ENCODE data around the gene GBX2.

The GBX2 gene

GRCh38 chr2:236162882-236163470 lies 5.2 kb downstream of the GBX2 start:
- Histone ChIP-seq H2AFZ (ENCODE audit: low read depth, low read length) (no peak overlapping the region), H4K20me1 (ENCODE audit: insufficient read depth, low read length) (no peaks in the 10 kb centered on the region; the same call in 1 of the 2 replicates), H3K4me1 (ENCODE audit: insufficient read depth, low read length) (no peaks in the 10 kb centered on the region), H3K9me3 (ENCODE audit: insufficient read depth, low read length, severe bottlenecking) (no peaks in the 10 kb centered on the region), H3K36me3 (ENCODE audit: insufficient read depth, low read length) (no peaks in the 10 kb centered on the region), H3K27ac (ENCODE audit: low read length) (no peak overlapping the region), H3K9ac (ENCODE audit: low read depth, low read length) (no peak overlapping the region), H3K4me3 (ENCODE audit: low read depth in 1 of 2, low read length in 2 of 2) (no peak overlapping the region), H3K4me2 (ENCODE audit: insufficient read depth, low read length) (no peak overlapping the region), H3K79me2 (ENCODE audit: insufficient read depth, low read length) (no peaks in the 10 kb centered on the region), H3K27me3 (ENCODE audit: insufficient read depth, low read length, poor library complexity) (no peaks in the 10 kb centered on the region)
- ATAC-seq (ENCODE audit: insufficient read depth, low read depth) (no peak), DNase-seq (no peak)
- no peak for TF ChIP-seq EZH2 (IDR thresholded peaks at IDR 0.05; ENCODE audit: borderline replicate concordance, low read depth, low read length, severe bottlenecking)
- TF ChIP-seq, protein P1, sequence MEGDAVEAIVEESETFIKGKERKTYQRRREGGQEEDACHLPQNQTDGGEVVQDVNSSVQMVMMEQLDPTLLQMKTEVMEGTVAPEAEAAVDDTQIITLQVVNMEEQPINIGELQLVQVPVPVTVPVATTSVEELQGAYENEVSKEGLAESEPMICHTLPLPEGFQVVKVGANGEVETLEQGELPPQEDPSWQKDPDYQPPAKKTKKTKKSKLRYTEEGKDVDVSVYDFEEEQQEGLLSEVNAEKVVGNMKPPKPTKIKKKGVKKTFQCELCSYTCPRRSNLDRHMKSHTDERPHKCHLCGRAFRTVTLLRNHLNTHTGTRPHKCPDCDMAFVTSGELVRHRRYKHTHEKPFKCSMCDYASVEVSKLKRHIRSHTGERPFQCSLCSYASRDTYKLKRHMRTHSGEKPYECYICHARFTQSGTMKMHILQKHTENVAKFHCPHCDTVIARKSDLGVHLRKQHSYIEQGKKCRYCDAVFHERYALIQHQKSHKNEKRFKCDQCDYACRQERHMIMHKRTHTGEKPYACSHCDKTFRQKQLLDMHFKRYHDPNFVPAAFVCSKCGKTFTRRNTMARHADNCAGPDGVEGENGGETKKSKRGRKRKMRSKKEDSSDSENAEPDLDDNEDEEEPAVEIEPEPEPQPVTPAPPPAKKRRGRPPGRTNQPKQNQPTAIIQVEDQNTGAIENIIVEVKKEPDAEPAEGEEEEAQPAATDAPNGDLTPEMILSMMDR (IDR thresholded peaks at IDR 0.05; ENCODE audit: borderline replicate concordance, extremely low read depth, low read length, poor library complexity, severe bottlenecking) = no peak

DNA sequence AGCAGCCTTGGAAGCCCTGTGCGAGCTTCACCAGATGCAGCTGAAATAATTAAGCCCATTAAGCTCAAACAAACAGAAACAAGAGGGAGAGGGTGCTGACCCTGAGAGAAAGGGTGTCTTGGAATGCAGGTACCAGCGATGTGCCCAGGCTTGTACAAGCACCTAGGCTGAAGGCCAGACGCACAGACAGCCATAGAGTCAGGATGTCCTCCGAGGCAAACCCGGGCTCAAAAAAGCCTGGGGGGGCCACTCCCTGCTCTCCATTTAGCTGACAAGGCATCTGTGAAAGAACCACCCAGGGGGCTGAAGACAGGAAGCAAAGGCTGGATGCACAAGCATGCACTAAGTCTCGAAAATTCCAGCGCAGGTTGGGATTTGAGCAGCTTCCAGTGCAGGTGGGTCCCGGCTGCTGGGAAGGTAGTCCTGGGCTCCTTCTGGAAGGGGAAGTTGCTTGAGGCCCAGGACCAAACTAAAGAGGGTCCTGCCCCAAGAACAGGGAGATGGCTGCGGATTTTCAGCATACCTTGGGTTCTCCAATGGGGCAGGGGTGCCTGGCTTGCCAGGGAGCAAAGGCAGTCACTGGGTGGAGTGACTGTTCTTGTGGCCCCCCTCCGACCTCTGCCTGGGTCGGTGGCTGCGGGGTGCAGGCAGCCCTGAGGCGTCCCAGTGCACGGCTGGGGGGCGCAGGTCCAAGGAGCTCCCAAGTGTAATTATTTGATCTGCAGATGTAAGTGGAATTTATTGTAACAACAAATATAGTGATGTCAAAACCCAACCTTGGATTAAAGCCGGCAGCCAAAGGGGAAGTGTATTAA lies 5.9 kb downstream of the GBX2 start:
- ATAC-seq (ENCODE audit: insufficient read depth, low read depth) (no peak), DNase-seq (no peak)
- Histone ChIP-seq H3K4me3 (ENCODE audit: low read depth in 1 of 2, low read length in 2 of 2) (no peak overlapping the region), H3K4me1 (ENCODE audit: insufficient read depth, low read length) (no peaks in the 10 kb centered on the region), H3K9ac (ENCODE audit: low read depth, low read length) (no peak overlapping the region), H2AFZ (ENCODE audit: low read depth, low read length) (no peak overlapping the region), H4K20me1 (ENCODE audit: insufficient read depth, low read length) (no peaks in the 10 kb centered on the region; the same call in 1 of the 2 replicates), H3K27me3 (ENCODE audit: insufficient read depth, low read length, poor library complexity) (no peaks in the 10 kb centered on the region), H3K79me2 (ENCODE audit: insufficient read depth, low read length) (no peaks in the 10 kb centered on the region), H3K4me2 (ENCODE audit: insufficient read depth, low read length) (no peak overlapping the region), H3K9me3 (ENCODE audit: insufficient read depth, low read length, severe bottlenecking) (no peaks in the 10 kb centered on the region), H3K27ac (ENCODE audit: low read length) (no peak overlapping the region), H3K36me3 (ENCODE audit: insufficient read depth, low read length) (no peaks in the 10 kb centered on the region)
- TF ChIP-seq, protein P1 (IDR thresholded peaks at IDR 0.05; ENCODE audit: borderline replicate concordance, extremely low read depth, low read length, poor library complexity, severe bottlenecking) = no peak
- TF ChIP-seq EZH2 (IDR thresholded peaks at IDR 0.05; ENCODE audit: borderline replicate concordance, low read depth, low read length, severe bottlenecking) = no peak

GRCh38 chr2:236161531-236161930 lies 6.7 kb downstream of the GBX2 start:
- Histone ChIP-seq H3K9me3 (ENCODE audit: insufficient read depth, low read length, severe bottlenecking) (no peaks in the 10 kb centered on the region), H3K4me1 (ENCODE audit: insufficient read depth, low read length) (no peaks in the 10 kb centered on the region), H3K79me2 (ENCODE audit: insufficient read depth, low read length) (no peaks in the 10 kb centered on the region), H2AFZ (ENCODE audit: low read depth, low read length) (no peak overlapping the region), H3K27me3 (ENCODE audit: insufficient read depth, low read length, poor library complexity) (no peaks in the 10 kb centered on the region), H4K20me1 (ENCODE audit: insufficient read depth, low read length) (no peaks in the 10 kb centered on the region; the same call in 1 of the 2 replicates), H3K4me3 (ENCODE audit: low read depth in 1 of 2, low read length in 2 of 2) (no peak overlapping the region), H3K9ac (ENCODE audit: low read depth, low read length) (no peak overlapping the region), H3K4me2 (ENCODE audit: insufficient read depth, low read length) (no peak overlapping the region), H3K27ac (ENCODE audit: low read length) (no peak overlapping the region), H3K36me3 (ENCODE audit: insufficient read depth, low read length) (no peaks in the 10 kb centered on the region)
- DNase-seq (no peak), ATAC-seq (ENCODE audit: insufficient read depth, low read depth) (no peak)
- TF ChIP-seq EZH2 (IDR thresholded peaks at IDR 0.05; ENCODE audit: borderline replicate concordance, low read depth, low read length, severe bottlenecking) = no peak
- TF ChIP-seq, protein P1 (IDR thresholded peaks at IDR 0.05; ENCODE audit: borderline replicate concordance, extremely low read depth, low read length, poor library complexity, severe bottlenecking) = no peak

Data from DND-41 (cell line).